Fibroblast of lung (primary cell): ENCODE results near the gene CCDC141. TPM values are rescaled to one million over a fixed set of nuclear protein-coding genes. Genes with fewer than 3 reads are reported as not detected.

Experiments
- DNase-seq, 2 donors: peaks; one replicate each; pipeline versions ENCODE4 v3.0.0 to v3.0.0-alpha.2; 2010; ENCODE audit warnings: low read depth in 2 of 2
- H2AFZ ChIP-seq: 2 replicates; pipeline ENCODE4 v1.5.1; 2012; ENCODE audit warnings: low read length, control low read depth, inconsistent platforms
- H3K27ac ChIP-seq: 2 replicates; pipeline ENCODE4 v1.5.1; 2011; ENCODE audit warnings: low read length, control low read depth; ENCODE audit not compliant: insufficient read depth
- H3K27me3 ChIP-seq: 2 replicates; pipeline ENCODE4 v1.5.1; 2011; ENCODE audit warnings: mild to moderate bottlenecking, low read length; ENCODE audit not compliant: control insufficient read depth, insufficient read depth
- H3K36me3 ChIP-seq: 2 replicates; pipeline ENCODE4 v1.5.1; 2011; ENCODE audit warnings: low read length; ENCODE audit not compliant: control insufficient read depth, insufficient read depth
- H3K4me1 ChIP-seq: 2 replicates; pipeline ENCODE4 v1.5.1; 2011; ENCODE audit warnings: low read length; ENCODE audit not compliant: control insufficient read depth, insufficient read depth; ENCODE audit errors: extremely low read depth
- H3K4me2 ChIP-seq: 2 replicates; pipeline ENCODE4 v1.5.1; 2011; ENCODE audit warnings: low read length, control low read depth; ENCODE audit not compliant: insufficient read depth; ENCODE audit errors: extremely low read depth
- H3K4me3 ChIP-seq, 4 experiments: fragments of 200-600 bp in 1 of 4; sonication (generic) in 1 of 4; replicated peaks in 1 of 4; 2 replicates each; pipeline ENCODE4 v1.5.1; 2011 to 2016; ENCODE audit warnings: low read length in 4 of 4, low read depth in 3 of 4, mild to moderate bottlenecking in 3 of 4, control low read depth in 2 of 4, inconsistent platforms in 1 of 4, mixed read lengths in 1 of 4; ENCODE audit not compliant: insufficient read depth in 1 of 4; ENCODE audit errors: control extremely low read depth in 1 of 4
- H3K79me2 ChIP-seq: 2 replicates; pipeline ENCODE4 v1.5.1; 2012; ENCODE audit warnings: mild to moderate bottlenecking, low read length, inconsistent platforms; ENCODE audit not compliant: control insufficient read depth, insufficient read depth
- H3K9ac ChIP-seq: 2 replicates; pipeline ENCODE4 v1.5.1; 2011; ENCODE audit warnings: mild to moderate bottlenecking, low read length, control low read depth; ENCODE audit not compliant: insufficient read depth
- H3K9me3 ChIP-seq: 2 replicates; pipeline ENCODE4 v1.5.1; 2012; ENCODE audit warnings: low read depth, low read length; ENCODE audit not compliant: control insufficient read depth, insufficient read depth
- H4K20me1 ChIP-seq: 2 replicates; pipeline ENCODE4 v1.5.1; 2011; ENCODE audit warnings: low read length; ENCODE audit not compliant: control insufficient read depth, insufficient read depth; ENCODE audit errors: extremely low read depth
- CTCF ChIP-seq, 2 donors: IDR thresholded peaks in 1 of 2; conservative IDR thresholded peaks in 1 of 2; 1 replicate in 1 of 2; 2 replicates in 1 of 2; pipeline ENCODE4 v1.5.1; 2011 to 2012; ENCODE audit warnings: low read length in 2 of 2, control low read depth in 1 of 2, inconsistent platforms in 1 of 2, low read depth in 1 of 2, mild to moderate bottlenecking in 1 of 2
- EZH2 ChIP-seq: IDR thresholded peaks from 2 replicates; pipeline ENCODE4 v1.5.1; 2012; ENCODE audit warnings: low read length, control low read depth, mild to moderate bottlenecking; ENCODE audit errors: missing control alignments
- polyA plus RNA-seq, 2 donors: library from polyadenylated mRNA; depleted of rRNA in 1 of 2; stranded (reverse) in 1 of 2; unstranded in 1 of 2; fragments of >200 nt; gene quantifications; 2 replicates each; pipeline ENCODE4 v1.2.1, GENCODE V29; 2011 to 2012; ENCODE audit warnings: missing spikeins in 1 of 2
- total RNA-seq: library from RNA; depleted of rRNA; stranded (reverse); fragments of >200 nt; gene quantifications from 2 replicates; pipeline ENCODE4 v1.2.1, GENCODE V29; 2014

Gene CCDC141
- total and polyA plus RNA-seq, 2 donors (not counting 1 experiment from before 2014, with no cell fraction given) = 0.03 to 0.17 TPM

GRCh38 chr2:178865999-178866398, 183.9 kb downstream of the CCDC141 start:
- H3K27ac ChIP-seq = no peak overlapping the region
- no peaks in the 10 kb centered on the region for H3K9me3 ChIP-seq
- H3K4me2 ChIP-seq = no peak overlapping the region
- H3K4me1 ChIP-seq = peaks cover 17% of the 10 kb centered on the region
- H3K79me2 ChIP-seq = no peaks in the 10 kb centered on the region
- H2AFZ ChIP-seq = no peak overlapping the region
- no peak for DNase-seq
- H3K27me3 ChIP-seq = no peaks in the 10 kb centered on the region
- H3K4me3 ChIP-seq = no peak overlapping the region
- no peak for TF ChIP-seq CTCF (conservative IDR thresholded peaks at IDR 0.05 in 1 of 2, IDR thresholded peaks at IDR 0.05 in 1 of 2; ENCODE audit: low read depth in 1 of 2, low read length in 2 of 2)
- no peak for TF ChIP-seq EZH2
- no peaks in the 10 kb centered on the region for H3K36me3 ChIP-seq
- no peak overlapping the region for H3K9ac ChIP-seq
- no peaks in the 10 kb centered on the region for H4K20me1 ChIP-seq

- TF ChIP-seq EZH2 = no peak
- TF ChIP-seq CTCF (conservative IDR thresholded peaks at IDR 0.05 in 1 of 2, IDR thresholded peaks at IDR 0.05 in 1 of 2; ENCODE audit: low read depth in 1 of 2, low read length in 2 of 2) = no peak
- no peaks in the 10 kb centered on the region for H3K27me3 ChIP-seq
- H3K79me2 ChIP-seq = no peaks in the 10 kb centered on the region
- no peak overlapping the region for H3K4me3 ChIP-seq
- H3K4me1 ChIP-seq = peaks cover 15% of the 10 kb centered on the region
- no peaks in the 10 kb centered on the region for H4K20me1 ChIP-seq
- no peaks in the 10 kb centered on the region for H3K36me3 ChIP-seq
- no peak overlapping the region for H3K27ac ChIP-seq
- H3K4me2 ChIP-seq = peak overlapping the region; percentile 13
- no peak overlapping the region for H3K9ac ChIP-seq
- no peaks in the 10 kb centered on the region for H3K9me3 ChIP-seq
- DNase-seq = peak; percentile 35 to 69
- no peak overlapping the region for H2AFZ ChIP-seq
Measured at GRCh38 chr2:178865146-178865936, 184.6 kb downstream of the CCDC141 start.

GRCh38 chr2:178863856-178864620, 185.9 kb downstream of the CCDC141 start:
- peak overlapping the region; percentile 84 for H2AFZ ChIP-seq
- H3K36me3 ChIP-seq = no peaks in the 10 kb centered on the region
- peak; percentile 34 to 55 for DNase-seq
- H3K79me2 ChIP-seq = no peaks in the 10 kb centered on the region
- H3K4me3 ChIP-seq = peak overlapping the region in 2 of 4 experiments; percentile 23 to 33
- TF ChIP-seq CTCF (conservative IDR thresholded peaks at IDR 0.05 in 1 of 2, IDR thresholded peaks at IDR 0.05 in 1 of 2; ENCODE audit: low read depth in 1 of 2, low read length in 2 of 2) (no peak), EZH2 (no peak)
- no peaks in the 10 kb centered on the region for H3K27me3 ChIP-seq
- H4K20me1 ChIP-seq = no peaks in the 10 kb centered on the region
- H3K4me1 ChIP-seq = peaks cover 15% of the 10 kb centered on the region
- no peak overlapping the region for H3K9ac ChIP-seq
- H3K9me3 ChIP-seq = no peaks in the 10 kb centered on the region
- peak overlapping the region; percentile 87 for H3K4me2 ChIP-seq
- peak overlapping the region; percentile 34 for H3K27ac ChIP-seq
